Left lung (tissue), 10 donors: ENCODE data around the gene EZH2. TPM values are rescaled to one million over a fixed set of nuclear protein-coding genes. Genes with fewer than 3 reads are reported as not detected.

Source experiments
- ATAC-seq: fragments of 200-7000 bp; cut with Tn5 transposase; one replicate; pipeline ENCODE4 v1.9.1; 2020; ENCODE audit warnings: moderate library complexity
- DNase-seq, 4 donors: peaks; one replicate each; pipeline ENCODE4 v3.0.0-alpha.2; 2013 to 2020
- H3K27ac ChIP-seq, 2 donors: fragments of 200-600 bp; sonication (generic) in 1 of 2; one replicate each; pipeline versions ENCODE4 v1.5.0 to v1.8.0; 2020 to 2021
- H3K27me3 ChIP-seq, 2 donors: fragments of 200-600 bp; sonication (generic) in 1 of 2; one replicate each; pipeline versions ENCODE4 v1.5.0 to v1.8.0; 2020 to 2021
- H3K36me3 ChIP-seq, 2 donors: fragments of 200-600 bp; sonication (generic) in 1 of 2; one replicate each; pipeline versions ENCODE4 v1.5.0 to v1.8.0; 2020 to 2021
- H3K4me1 ChIP-seq, 2 donors: fragments of 200-600 bp; one replicate each; pipeline ENCODE4 v1.8.0; 2021
- H3K4me3 ChIP-seq, 2 donors: fragments of 200-600 bp; sonication (generic) in 1 of 2; one replicate each; pipeline versions ENCODE4 v1.5.0 to v1.8.0; 2020 to 2021; ENCODE audit warnings: mild to moderate bottlenecking in 1 of 2
- H3K9me3 ChIP-seq, 2 donors: fragments of 200-600 bp; sonication (generic) in 1 of 2; one replicate each; pipeline versions ENCODE4 v1.5.0 to v1.8.0; 2020 to 2021
- intact Hi-C, 2 donors: fragments of 100-400 bp; cut with DNase I; formaldehyde crosslinking; loops; one replicate each; pipeline versions ENCODE4 v1.11.2 to v1.14.2; 2022
- polyA plus RNA-seq, 6 donors: library from polyadenylated mRNA; unstranded; fragments of 120-200 nt; gene quantifications; one replicate each; pipeline ENCODE4 v1.2.1, GENCODE V29; 2013; ENCODE audit not compliant: insufficient read length in 6 of 6
- total RNA-seq, 2 donors: library from RNA; stranded (reverse); fragmentation: NEBNext Ultra II Directional; extraction: Animal tissue kit (Norgen Biotek cat#: 25700); gene quantifications; one replicate each; pipeline ENCODE4 v1.2.1, GENCODE V29; 2021
- TF ChIP-seq, protein P1 (sequence below), 2 donors: fragments of 200-600 bp; sonication (generic) in 1 of 2; IDR thresholded peaks; one replicate each; pipeline versions ENCODE4 v1.5.0 to v1.8.0; 2021; ENCODE audit warnings: antibody characterized with exemption in 2 of 2
- donor health status: DM: no; HTN: yes; CAD: no.
- donor health status: DM: no; HTN: no; CAD: no.

EZH2 gene
- total and polyA plus RNA-seq, 8 donors, result 7.2 to 56.3 (median 41.8) TPM

DNA sequence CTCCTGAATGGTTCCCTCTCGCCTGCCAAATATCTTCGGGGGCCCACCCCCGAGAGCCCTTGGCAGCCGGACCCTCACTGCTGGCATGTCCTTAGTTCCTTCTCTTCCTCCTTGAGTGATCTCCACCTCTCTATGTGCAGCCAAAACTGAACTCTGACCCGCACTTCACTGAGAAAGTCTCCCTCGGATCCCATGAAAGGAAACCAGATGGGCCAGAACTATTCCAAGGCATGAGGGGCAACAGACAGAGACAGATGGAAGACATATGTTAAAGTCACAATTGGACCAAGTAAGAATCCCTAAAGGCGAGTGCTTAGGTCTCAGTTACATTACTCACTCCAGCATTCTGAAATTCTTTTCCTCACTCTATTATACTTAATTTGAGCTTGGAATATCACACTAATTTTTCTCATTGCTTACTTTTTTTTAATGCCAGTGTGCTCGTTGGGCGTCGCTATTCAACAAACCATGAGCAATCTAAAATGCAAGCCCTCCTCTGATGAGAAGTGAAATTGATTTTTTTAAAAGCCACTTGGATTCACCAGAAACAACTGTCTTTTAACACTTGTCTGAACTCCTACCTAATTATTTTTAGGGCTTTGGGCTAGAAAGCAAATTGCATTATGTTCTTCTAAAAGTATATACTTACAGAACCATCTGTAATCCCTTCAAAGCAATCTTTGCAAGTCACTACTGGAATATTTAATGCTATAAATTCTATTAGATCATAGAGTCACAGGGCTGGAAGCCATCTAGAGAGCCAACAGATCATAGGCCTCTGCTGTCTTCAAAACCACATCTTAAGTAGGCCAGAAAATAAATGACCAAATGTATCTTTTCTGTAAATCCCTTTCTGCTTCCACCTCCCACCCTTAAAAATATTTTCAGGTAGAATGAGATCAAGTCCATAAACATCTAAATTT lies 43.3 kb upstream of the EZH2 start:
- H3K36me3 ChIP-seq, result no peaks in the 10 kb centered on the region
- DNase-seq (no peak), ATAC-seq (no peak)
- H3K9me3 ChIP-seq, result no peaks in the 10 kb centered on the region
- no peaks in the 10 kb centered on the region for H3K27me3 ChIP-seq
- TF ChIP-seq, protein P1, sequence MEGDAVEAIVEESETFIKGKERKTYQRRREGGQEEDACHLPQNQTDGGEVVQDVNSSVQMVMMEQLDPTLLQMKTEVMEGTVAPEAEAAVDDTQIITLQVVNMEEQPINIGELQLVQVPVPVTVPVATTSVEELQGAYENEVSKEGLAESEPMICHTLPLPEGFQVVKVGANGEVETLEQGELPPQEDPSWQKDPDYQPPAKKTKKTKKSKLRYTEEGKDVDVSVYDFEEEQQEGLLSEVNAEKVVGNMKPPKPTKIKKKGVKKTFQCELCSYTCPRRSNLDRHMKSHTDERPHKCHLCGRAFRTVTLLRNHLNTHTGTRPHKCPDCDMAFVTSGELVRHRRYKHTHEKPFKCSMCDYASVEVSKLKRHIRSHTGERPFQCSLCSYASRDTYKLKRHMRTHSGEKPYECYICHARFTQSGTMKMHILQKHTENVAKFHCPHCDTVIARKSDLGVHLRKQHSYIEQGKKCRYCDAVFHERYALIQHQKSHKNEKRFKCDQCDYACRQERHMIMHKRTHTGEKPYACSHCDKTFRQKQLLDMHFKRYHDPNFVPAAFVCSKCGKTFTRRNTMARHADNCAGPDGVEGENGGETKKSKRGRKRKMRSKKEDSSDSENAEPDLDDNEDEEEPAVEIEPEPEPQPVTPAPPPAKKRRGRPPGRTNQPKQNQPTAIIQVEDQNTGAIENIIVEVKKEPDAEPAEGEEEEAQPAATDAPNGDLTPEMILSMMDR (IDR thresholded peaks at IDR 0.05), result no peak
- no peak overlapping the region for H3K27ac ChIP-seq
- H3K4me3 ChIP-seq, result no peak overlapping the region
- H3K4me1 ChIP-seq, result no peaks in the 10 kb centered on the region
- intact Hi-C loops, result no loop called here

DNA sequence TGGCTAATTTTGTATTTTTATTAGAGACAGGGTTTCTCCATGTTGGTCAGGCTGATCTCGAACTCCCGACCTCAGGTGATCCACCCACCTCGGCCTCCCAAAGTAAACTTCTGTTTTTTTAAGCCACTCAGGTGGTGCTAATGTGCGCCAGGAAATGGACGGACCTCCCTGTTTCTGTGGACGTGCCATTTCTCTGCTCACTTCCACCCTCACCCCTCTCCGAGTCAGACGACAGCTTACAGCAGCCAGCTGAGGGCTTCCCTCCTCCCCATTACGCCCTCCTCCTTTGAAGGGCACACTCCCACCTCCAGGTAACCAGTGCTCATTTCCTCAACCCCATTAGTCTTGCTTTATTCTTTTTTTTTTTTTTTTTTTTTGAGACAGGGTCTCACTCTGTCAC lies 41.7 kb upstream of the EZH2 start:
- H3K36me3 ChIP-seq, result no peaks in the 10 kb centered on the region
- H3K4me3 ChIP-seq, result no peak overlapping the region
- intact Hi-C loops, result no loop called here
- no peak for ATAC-seq
- TF ChIP-seq, protein P1 (IDR thresholded peaks at IDR 0.05), result no peak
- H3K27ac ChIP-seq, result no peak overlapping the region
- H3K9me3 ChIP-seq, result no peaks in the 10 kb centered on the region
- no peaks in the 10 kb centered on the region for H3K27me3 ChIP-seq
- H3K4me1 ChIP-seq, result no peaks in the 10 kb centered on the region
- no peak for DNase-seq

DNA sequence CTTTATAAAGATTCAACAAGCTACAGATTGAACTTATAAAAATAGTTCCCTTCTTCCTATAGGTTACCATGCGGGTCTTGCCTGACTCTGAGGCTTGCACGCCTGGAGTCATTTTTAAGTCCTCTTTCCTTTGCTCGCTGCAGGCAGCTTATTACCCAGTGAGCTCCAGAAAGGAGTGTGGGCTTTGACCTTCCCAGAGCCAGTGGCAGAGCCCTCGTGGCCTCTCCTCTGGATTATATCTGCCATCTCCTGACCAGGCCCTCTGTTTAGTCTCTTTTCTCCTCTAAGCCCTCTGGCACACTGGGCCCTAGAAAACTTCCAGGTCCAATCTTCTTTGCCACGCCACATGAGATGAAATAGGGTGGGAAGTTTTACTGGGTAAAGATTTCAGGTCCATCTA lies 39.9 kb upstream of the EZH2 start:
- H3K27me3 ChIP-seq, result no peaks in the 10 kb centered on the region
- H3K4me3 ChIP-seq, result no peak overlapping the region
- intact Hi-C loops, result no loop called here
- no peaks in the 10 kb centered on the region for H3K36me3 ChIP-seq
- TF ChIP-seq, protein P1 (IDR thresholded peaks at IDR 0.05), result no peak
- no peak overlapping the region for H3K27ac ChIP-seq
- no peaks in the 10 kb centered on the region for H3K4me1 ChIP-seq
- DNase-seq (no peak), ATAC-seq (no peak)
- no peaks in the 10 kb centered on the region for H3K9me3 ChIP-seq

DNA sequence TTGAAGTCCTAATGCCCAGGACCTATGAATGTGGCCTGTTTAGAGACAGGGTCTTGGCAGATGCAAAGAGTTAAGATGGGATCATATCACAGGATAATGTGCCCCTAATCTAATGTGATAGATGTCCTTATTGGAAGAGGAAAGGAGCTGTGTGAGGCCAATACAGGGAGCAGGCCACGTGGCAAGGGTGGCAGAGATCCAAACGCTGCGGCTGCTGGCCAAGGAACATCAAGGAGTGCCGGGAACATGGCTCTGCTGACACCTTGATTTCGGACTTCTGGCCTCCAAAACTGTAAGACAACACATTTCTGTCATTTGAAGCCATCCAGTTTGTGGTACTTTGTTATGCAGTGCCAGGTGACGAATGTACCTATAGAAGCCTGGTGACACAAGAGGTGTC lies 37.7 kb upstream of the EZH2 start:
- Histone ChIP-seq H3K4me1 (no peaks in the 10 kb centered on the region), H3K4me3 (no peak overlapping the region), H3K27me3 (no peaks in the 10 kb centered on the region), H3K36me3 (no peaks in the 10 kb centered on the region), H3K9me3 (no peaks in the 10 kb centered on the region), H3K27ac (no peak overlapping the region)
- intact Hi-C loops, result no loop called here
- ATAC-seq (no peak), DNase-seq (no peak)
- TF ChIP-seq, protein P1 (IDR thresholded peaks at IDR 0.05), result no peak

DNA sequence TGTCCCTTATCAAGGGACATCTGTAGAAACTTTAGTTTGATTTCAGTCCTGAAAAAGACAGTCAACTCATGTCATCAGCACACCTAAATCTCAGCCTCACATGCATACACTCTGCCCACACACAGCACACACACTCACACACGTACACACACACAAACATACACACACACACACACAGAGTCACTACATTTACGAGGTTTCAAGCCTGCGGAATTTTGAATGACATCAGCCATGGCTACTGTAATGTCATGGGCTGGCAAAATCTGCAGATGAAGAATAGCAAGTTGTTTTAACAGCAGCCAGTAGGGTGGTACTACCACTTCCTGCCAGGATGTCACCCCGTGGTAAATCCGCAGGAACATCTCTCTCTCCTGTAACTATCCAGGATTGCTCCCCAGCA lies 37.1 kb upstream of the EZH2 start:
- intact Hi-C loops, result no loop called here
- ATAC-seq, result no peak
- Histone ChIP-seq H3K4me1 (no peaks in the 10 kb centered on the region), H3K9me3 (no peaks in the 10 kb centered on the region), H3K27me3 (no peaks in the 10 kb centered on the region), H3K4me3 (no peak overlapping the region), H3K27ac (no peak overlapping the region), H3K36me3 (no peaks in the 10 kb centered on the region)
- no peak for DNase-seq
- TF ChIP-seq, protein P1 (IDR thresholded peaks at IDR 0.05), result no peak
